ENCODE data around the gene EML4. TPM values are rescaled to one million over a fixed set of nuclear protein-coding genes. Genes with fewer than 3 reads are reported as not detected.

The EML4 gene
- total and polyA plus RNA-seq, 2 donors (not counting 1 experiment from before 2014, with no cell fraction given) = 49.4 to 134 TPM

DNA sequence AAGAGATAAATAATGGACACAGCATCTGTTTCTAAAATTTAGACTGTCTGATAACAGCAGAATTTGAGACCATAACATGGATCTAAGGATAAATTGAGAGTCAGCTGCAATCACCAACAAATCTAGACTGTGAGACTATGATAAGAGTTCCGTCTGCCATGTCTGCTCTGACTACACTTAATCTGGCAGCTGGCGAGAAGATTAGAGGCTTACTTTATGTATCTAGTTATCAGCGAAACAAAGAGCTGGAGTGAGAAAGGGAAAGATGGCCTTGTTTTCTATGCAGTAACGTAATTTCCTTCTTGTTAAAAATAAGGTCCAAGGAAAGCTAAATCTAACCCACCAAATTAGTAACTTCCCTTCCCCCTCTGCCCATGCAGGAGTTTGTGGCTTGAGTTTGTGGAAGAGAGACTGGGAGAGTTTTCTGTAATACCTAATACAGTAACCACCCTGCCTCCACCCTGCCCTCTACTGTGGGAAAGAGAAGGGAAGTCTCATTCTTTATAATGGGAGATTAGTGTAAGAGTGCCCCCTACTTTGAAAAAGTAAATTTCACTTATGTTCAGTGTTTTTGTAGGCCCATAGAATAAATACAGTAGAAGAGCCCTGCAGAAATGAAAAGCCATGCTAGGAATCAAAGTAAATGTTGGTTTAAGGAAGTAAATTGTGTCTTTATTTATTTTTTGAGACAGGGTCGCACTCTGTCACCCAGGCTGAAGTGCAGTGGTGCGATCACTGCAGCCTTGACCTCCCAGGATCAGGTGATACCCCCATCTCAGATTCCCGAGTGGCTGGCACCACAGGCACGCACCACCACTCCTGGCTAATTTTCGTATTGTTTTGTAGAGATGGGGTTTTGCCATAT lies 27.5 kb downstream of the EML4 start:
- Histone ChIP-seq H3K27me3 (replicated peaks in 1 of 4; ENCODE audit: control extremely low read depth in 1 of 4, control insufficient read depth in 3 of 4, insufficient read depth in 4 of 4, low read length in 3 of 4) (no peaks in the 10 kb centered on the region), H3K27ac (ENCODE audit: low read length in 2 of 2) (peak overlapping the region in 1 of 2 donors; percentile 32), H3K9ac (ENCODE audit: low read length) (no peak overlapping the region), H3K4me1 (ENCODE audit: control insufficient read depth in 2 of 2, insufficient read depth in 2 of 2, low read length in 2 of 2) (peaks cover 35 to 46% of the 10 kb centered on the region in 2 donors), H3K4me2 (replicated peaks; ENCODE audit: low read depth, low read length, poor library complexity, severe bottlenecking) (peak overlapping the region; percentile 20), H3K36me3 (replicated peaks in 1 of 2; ENCODE audit: control extremely low read depth in 1 of 2, control insufficient read depth in 1 of 2, extremely low read depth in 1 of 2, insufficient read depth in 2 of 2, low read length in 1 of 2) (peaks cover 1 to 2% of the 10 kb centered on the region in 2 experiments), H3K4me3 (ENCODE audit: control extremely low read depth in 1 of 5, extremely low read depth in 1 of 5, insufficient read depth in 1 of 5, low read depth in 2 of 5, low read length in 4 of 5) (no peak overlapping the region), H3K79me2 (ENCODE audit: control insufficient read depth, insufficient read depth, low read length) (peaks cover 100% of the 10 kb centered on the region), H3K9me3 (ENCODE audit: control extremely low read depth in 1 of 3, control insufficient read depth in 2 of 3, insufficient read depth in 1 of 3, low read length in 2 of 3) (no peaks in the 10 kb centered on the region), H4K20me1 (ENCODE audit: control insufficient read depth, insufficient read depth, low read length, poor library complexity, severe bottlenecking) (peaks cover 61% of the 10 kb centered on the region), H2AFZ (ENCODE audit: insufficient read depth, low read depth, low read length, poor library complexity, severe bottlenecking) (no peak overlapping the region)
- Mint-ChIP-seq H3K4me3 (no peak overlapping the region), H3K27me3 (no peaks in the 10 kb centered on the region), H3K27ac (peak overlapping the region; percentile 77), H3K9me3 (ENCODE audit: insufficient read depth) (no peaks in the 10 kb centered on the region), H3K4me1 (peaks cover 65% of the 10 kb centered on the region)
- ChIA-PET POLR2A (interaction anchor here (1.1 to 1.5 kb wide), 2 partner anchors 74 to 97 kb away, joined by 3 read pairs; no protein-coding TSS in a partner anchor), CTCF (interaction anchor here (0.8 to 4.7 kb wide), 27 partner anchors 10 to 355 kb away, joined by 3 to 102 read pairs (median 6); no protein-coding TSS in a partner anchor)
- ATAC-seq (ENCODE audit: low read depth) = peak; percentile 85
- intact Hi-C loops (cut with micrococcal nuclease) = loop anchor here (1.0 to 5.0 kb wide), 5 partner anchors 26 to 100 kb away; no protein-coding TSS in a partner anchor
- peak; percentile 76 for DNase-seq
- TF ChIP-seq EZH2 (IDR thresholded peaks at IDR 0.05; ENCODE audit: borderline replicate concordance, insufficient read depth, low read depth, low read length, poor library complexity, severe bottlenecking) = no peak
- TF ChIP-seq, protein P1, sequence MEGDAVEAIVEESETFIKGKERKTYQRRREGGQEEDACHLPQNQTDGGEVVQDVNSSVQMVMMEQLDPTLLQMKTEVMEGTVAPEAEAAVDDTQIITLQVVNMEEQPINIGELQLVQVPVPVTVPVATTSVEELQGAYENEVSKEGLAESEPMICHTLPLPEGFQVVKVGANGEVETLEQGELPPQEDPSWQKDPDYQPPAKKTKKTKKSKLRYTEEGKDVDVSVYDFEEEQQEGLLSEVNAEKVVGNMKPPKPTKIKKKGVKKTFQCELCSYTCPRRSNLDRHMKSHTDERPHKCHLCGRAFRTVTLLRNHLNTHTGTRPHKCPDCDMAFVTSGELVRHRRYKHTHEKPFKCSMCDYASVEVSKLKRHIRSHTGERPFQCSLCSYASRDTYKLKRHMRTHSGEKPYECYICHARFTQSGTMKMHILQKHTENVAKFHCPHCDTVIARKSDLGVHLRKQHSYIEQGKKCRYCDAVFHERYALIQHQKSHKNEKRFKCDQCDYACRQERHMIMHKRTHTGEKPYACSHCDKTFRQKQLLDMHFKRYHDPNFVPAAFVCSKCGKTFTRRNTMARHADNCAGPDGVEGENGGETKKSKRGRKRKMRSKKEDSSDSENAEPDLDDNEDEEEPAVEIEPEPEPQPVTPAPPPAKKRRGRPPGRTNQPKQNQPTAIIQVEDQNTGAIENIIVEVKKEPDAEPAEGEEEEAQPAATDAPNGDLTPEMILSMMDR (IDR thresholded peaks at IDR 0.05) = peak; percentile 76
- 88% methylated on average over 1 of the region's 9 CpGs for WGBS (ENCODE audit: insufficient coverage)

DNA sequence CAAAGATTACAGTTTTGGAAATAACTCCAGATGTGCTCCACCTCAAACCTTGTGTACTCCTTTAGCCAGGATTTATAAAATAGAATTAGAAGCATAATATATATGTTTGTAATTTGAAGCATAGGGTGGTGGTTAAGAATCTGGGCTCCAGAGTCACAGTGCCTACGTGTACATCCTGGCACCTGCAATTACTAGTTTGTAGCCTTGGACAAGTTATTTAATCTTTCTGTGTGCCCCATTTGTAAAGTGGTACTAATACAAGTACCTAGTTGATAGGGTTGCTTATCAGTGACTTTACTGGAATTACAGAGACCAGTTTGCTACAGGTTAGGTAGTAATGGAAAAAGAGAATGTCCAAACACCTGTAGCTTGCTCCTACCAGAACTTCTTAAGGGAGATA lies 28.6 kb downstream of the EML4 start:
- Histone ChIP-seq H3K4me2 (replicated peaks; ENCODE audit: low read depth, low read length, poor library complexity, severe bottlenecking) (no peak overlapping the region), H2AFZ (ENCODE audit: insufficient read depth, low read depth, low read length, poor library complexity, severe bottlenecking) (no peak overlapping the region), H3K9me3 (ENCODE audit: control extremely low read depth in 1 of 3, control insufficient read depth in 2 of 3, insufficient read depth in 1 of 3, low read length in 2 of 3) (no peaks in the 10 kb centered on the region), H4K20me1 (ENCODE audit: control insufficient read depth, insufficient read depth, low read length, poor library complexity, severe bottlenecking) (peaks cover 63% of the 10 kb centered on the region), H3K36me3 (replicated peaks in 1 of 2; ENCODE audit: control extremely low read depth in 1 of 2, control insufficient read depth in 1 of 2, extremely low read depth in 1 of 2, insufficient read depth in 2 of 2, low read length in 1 of 2) (peaks cover 1 to 2% of the 10 kb centered on the region in 2 experiments), H3K4me3 (ENCODE audit: control extremely low read depth in 1 of 5, extremely low read depth in 1 of 5, insufficient read depth in 1 of 5, low read depth in 2 of 5, low read length in 4 of 5) (no peak overlapping the region), H3K27ac (ENCODE audit: low read length in 2 of 2) (no peak overlapping the region), H3K79me2 (ENCODE audit: control insufficient read depth, insufficient read depth, low read length) (peaks cover 100% of the 10 kb centered on the region), H3K4me1 (ENCODE audit: control insufficient read depth in 2 of 2, insufficient read depth in 2 of 2, low read length in 2 of 2) (peaks cover 31 to 39% of the 10 kb centered on the region in 2 donors), H3K27me3 (replicated peaks in 1 of 4; ENCODE audit: control extremely low read depth in 1 of 4, control insufficient read depth in 3 of 4, insufficient read depth in 4 of 4, low read length in 3 of 4) (no peaks in the 10 kb centered on the region), H3K9ac (ENCODE audit: low read length) (no peak overlapping the region)
- TF ChIP-seq EZH2 (IDR thresholded peaks at IDR 0.05; ENCODE audit: borderline replicate concordance, insufficient read depth, low read depth, low read length, poor library complexity, severe bottlenecking) = no peak
- Mint-ChIP-seq H3K27me3 (no peaks in the 10 kb centered on the region), H3K4me3 (no peak overlapping the region), H3K9me3 (ENCODE audit: insufficient read depth) (no peaks in the 10 kb centered on the region), H3K27ac (no peak overlapping the region), H3K4me1 (peaks cover 67% of the 10 kb centered on the region)
- ATAC-seq (ENCODE audit: low read depth) (no peak), DNase-seq (no peak)
- intact Hi-C loops (cut with micrococcal nuclease) = loop anchor here (5.0 kb wide), 3 partner anchors 35 to 80 kb away; no protein-coding TSS in a partner anchor
- POLR2A ChIA-PET = no interaction called here
- CTCF ChIA-PET = interaction anchor here (0.8 to 4.5 kb wide), 9 partner anchors 11 to 333 kb away, joined by 3 to 41 read pairs (median 5); no protein-coding TSS in a partner anchor
- 83% methylated on average over 1 of the region's 1 CpG for whole genome bisulfite sequencing (ENCODE audit: insufficient coverage)
